NCI-H82 (cell line): Measurements from ENCODE around the gene CCL14.
"Not testable (repeated sequence)": the region's sequence is repeated elsewhere in the genome, so short reads cannot be mapped to it uniquely, and the experiment has no call there.

Experiments
- DNase-seq: peaks from one replicate; lab custom pipeline; 2025; lab: John Stamatoyannopoulos, UW

Gene CCL14

DNA sequence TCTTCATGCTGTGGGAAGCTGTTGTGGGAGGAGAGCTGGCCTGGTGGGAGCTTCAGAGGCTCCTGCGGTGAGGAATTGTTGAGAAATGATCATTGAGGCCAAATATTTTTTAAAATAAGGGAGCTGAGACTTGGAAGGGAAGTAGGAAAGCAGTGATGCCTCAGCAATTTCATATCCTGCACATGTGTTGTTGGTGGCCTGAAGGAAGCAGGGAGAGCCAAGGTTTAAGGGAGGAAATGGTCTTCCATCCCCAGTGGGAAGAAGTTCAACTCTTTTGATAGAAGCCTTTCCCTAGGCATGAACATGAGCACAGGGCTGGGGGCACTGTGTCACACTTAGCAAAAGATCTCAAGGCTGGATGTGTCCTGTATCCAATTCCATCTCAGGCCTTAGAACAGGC lies at the start of gene CCL14:
Gene CCL14, minus strand, starts transcription at position 87 of the 400 bp plus-strand sequence. Its CDS starts 80 bp downstream, at position 7.
- DNase-seq = no peak

DNA sequence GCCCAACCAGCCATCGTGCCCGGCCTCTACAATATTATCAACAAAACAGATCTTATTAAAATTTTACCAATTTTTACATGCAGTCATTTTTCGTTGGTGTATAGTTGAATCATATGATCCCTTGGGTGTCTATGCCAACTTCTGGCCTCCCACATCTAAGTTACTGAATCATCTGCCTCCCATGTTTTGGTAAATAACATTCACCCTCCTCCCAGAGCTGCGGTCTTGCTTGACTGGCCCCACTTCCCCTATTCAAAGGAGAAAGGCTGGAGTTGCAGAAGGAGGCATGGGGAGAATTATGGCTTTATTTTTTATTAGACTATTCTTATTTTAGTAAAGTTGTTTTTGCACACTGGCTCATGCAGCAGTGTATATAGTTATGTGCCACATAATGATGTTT lies 49.7 kb upstream of the CCL14 start:
- DNase-seq = no peak

DNA sequence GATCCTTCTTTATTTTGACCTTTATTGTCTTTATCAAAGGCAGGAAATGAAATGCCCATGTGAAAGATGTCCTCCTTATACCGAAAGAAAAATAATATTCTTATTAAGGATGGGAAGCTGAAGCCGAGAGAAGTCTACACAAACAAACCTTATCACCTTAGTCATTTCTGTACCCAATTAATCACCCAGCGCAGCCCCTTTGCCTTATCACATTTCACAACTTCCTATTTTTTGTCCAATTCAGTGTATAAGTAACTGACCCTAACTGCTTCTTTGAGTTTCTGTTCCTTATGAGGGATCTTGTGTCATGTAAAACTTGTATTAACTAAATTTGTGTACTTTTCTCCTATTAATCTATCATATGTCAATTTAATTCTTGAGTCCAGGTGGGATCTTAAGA lies 47.6 kb upstream of the CCL14 start:
- no peak for DNase-seq

DNA sequence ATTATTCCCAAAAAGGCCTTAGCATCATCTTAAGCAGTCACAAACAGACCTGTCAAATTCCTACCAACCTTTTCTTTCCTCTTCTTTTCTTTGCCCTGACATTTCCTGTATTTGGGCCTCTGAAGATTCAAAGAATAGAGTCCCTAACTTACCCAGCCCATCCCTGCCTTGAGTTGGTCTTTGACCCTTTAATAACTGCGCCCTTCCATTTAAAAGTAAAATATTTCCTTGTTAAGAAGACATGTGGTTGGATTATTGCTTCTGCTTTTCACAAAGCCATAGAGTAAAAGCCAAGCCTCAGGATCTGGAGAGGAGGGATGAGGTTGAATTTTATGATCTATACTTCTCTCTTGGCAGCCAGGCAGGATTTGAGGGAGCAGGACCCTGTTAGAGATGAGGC lies 44.4 kb upstream of the CCL14 start:
- DNase-seq = no peak

DNA sequence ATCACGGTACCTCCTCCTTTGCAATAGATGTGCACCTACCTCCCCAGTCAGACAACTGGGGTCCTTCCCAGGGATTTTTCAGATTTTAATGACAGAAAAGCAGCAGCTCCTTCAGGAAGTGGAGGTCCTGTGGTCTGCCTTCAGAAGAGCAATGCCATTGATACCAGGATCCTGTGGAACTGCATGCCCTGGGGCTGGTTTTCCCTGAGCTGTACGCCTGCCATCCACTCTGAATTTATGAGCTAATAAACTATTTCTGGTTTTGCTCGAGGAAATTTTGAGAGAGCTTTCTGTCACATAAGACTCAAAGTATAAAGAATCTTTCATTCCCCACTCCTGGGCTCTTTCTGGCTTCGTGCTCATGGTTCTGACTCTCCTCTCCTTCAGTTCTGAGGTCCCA lies 41.2 kb upstream of the CCL14 start:
- no peak for DNase-seq

DNA sequence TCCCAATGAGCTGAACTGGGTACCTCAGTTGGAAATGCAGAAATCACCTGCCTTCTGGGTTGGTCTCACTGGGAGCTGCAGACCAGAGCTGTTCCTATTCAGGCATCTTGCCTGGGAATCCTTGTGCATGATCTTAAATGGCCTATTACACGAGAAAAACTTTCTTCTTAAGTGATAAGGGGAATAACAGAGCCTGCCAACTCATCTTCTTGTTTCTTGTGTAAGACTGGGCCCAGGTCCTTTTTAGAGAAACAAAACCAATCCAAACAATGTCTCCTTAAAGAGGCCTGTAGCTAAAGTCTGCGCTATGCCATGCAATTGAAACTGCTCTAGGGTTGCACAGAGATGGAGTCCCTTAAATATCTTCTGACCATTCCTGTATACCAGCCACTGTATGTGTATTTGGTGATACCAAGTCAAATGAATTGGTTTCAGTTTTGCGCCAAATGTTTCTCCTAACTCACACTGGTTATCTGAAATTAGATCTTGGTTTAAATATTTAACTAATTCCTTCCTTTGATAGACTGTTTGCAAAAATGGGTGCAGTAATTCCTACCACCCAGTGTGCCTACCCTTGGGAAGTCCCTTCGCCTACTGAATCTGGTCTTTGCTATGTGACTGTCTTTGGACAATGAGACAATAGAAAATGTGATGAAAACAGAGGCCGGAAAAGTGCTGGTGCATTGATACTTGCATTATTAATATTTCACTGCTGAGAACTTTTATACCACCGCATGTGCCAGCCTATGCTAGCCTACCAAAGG lies 37.8 kb upstream of the CCL14 start:
- no peak for DNase-seq

DNA sequence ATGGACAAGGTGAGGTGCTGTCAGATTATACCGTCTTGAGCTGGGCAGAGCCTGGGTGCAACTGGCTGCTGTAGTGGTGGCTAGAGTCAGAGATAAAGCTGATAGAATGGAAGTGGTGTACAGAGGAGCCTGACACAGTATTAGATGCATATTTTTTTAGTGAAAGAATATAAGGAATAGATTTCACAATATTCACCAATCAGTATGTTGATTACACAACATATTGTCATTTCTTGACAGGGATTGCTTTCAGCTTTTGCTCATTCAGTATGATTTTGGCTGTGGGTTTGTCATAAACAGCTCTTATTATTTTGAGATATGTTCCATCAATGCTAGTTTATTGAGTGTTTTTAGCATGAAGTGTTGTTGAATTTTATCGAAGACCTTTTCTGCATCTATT lies 32.9 kb upstream of the CCL14 start:
- DNase-seq = no peak

DNA sequence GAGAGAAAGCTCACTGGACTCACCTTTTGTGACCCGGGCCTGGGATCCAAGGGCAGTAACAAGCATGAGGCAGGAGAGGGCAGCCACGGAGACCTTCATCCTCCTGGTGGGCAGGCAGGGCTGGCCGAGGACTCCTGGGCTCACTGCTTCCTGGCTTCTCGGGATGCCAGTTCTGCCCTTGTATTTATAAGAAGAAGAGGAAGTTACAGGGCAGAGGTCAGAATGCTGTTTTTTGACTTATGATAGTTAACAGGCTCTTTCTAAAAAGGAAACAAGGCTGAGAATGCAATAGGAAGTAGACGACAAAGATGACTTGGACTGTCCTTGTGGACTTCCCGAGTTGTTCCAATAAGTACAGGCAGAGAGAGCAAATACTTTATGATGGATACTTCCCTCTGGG lies 31.3 kb upstream of the CCL14 start, which contains the start of gene CCL23:
Gene CCL23, minus strand, starts transcription at position 174 of the 400 bp plus-strand sequence. Its CDS starts 75 bp downstream, at position 99.
- no peak for DNase-seq

DNA sequence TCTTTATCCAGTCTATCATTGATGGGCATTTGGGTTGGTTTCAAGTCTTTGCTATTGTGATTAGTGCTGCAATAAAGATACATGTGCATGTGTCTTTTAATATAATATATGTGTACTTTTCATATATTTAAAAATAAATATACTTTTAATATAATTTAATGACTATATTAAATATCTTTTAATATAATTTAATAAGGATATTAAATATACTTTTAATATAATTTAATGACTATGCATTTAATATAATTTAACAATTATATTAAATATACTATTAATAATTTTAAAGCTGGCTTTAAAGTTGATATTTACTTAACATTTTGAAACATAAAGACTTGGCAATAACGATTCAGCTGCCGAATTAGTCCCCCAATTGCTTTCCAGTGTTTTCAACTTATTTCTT lies 30.0 kb upstream of the CCL14 start:
- DNase-seq = no peak

DNA sequence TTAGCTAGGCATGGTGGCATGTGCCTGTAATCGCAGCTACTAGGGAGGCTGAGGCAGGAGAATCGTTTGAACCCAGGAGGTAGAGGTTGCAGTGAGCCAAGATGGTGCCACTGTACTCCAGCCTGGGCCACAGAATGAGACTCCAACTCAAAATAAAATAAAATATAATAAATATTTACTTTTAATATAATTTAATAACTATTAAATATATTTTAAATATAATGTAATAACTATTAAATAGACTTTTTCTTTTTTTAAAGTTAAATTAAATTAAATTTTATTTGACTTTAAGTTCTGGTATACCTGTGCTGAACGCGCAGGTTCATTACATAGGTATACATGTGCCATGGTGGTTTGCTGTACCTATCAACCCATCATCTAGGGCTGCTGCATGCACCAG lies 29.4 kb upstream of the CCL14 start:
- not testable (repeated sequence) for DNase-seq

DNA sequence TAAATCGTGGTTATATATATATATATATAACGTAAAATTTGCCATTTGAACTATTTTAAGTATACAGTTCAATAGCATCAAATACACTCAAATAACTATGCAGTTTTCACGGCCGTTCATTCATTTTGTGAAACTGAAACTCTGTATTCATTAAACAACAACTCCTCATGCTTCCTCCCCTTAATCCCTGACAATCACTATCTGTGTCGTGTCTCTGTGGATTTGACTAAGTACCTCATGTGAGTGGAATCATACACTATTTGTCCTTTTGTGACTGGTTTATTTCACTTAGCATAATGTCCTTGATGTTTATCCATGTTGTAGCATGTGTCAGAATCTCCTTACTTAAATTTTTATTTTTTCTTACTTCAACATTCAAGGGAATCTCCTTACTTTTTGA lies 28.4 kb upstream of the CCL14 start:
- DNase-seq = no peak

DNA sequence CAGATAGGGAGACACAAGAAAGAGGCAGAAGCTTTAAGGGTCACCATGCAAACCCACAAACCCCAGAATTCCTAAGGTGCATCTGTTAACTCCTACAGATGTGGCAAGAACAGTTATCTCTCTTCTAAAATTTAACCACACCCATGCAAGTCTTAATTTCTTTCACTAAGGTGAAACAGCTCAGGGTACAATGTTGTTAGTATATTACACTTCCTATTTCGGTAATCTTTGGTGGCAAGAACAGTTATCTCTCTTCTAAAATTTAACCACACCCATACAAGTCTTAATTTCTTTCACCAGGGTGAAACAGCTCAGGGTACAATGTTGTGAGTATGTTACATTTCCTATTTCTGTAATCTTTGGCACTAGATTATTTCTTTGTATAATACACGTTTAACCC lies 24.7 kb upstream of the CCL14 start:
- DNase-seq = no peak

DNA sequence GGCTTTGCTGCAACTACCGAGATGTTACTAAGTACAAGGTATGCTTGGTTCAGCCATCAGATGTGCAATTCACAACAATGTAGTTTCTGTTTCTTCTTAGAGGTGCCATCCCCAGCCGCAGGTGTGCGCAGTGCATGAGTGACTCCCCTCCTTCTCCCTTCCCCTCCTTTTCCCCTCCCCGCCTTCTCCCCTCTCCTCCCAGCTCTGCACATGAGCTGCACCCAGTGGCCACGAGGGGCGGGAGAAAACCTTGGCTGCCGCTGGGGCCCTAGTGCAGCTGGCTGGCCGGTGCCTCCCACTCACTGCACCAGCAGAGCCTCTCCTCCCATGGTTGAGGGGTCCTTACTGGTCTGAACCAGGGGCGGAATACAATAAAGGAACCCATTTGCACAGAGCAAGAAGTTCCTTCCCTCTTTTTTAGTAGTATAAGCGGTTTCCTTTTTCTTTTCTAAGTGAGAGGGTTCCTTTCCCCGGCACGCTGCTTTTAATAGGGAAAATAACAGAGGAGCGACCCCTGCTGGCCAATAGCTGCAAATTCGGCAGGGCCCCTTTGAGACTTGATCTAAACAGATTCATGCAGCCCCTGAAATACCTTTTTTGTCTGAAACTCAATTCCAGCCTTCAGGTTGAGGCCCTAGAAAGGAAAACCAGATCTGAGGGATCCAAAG lies 22.6 kb upstream of the CCL14 start:
- DNase-seq = peak; percentile 48

DNA sequence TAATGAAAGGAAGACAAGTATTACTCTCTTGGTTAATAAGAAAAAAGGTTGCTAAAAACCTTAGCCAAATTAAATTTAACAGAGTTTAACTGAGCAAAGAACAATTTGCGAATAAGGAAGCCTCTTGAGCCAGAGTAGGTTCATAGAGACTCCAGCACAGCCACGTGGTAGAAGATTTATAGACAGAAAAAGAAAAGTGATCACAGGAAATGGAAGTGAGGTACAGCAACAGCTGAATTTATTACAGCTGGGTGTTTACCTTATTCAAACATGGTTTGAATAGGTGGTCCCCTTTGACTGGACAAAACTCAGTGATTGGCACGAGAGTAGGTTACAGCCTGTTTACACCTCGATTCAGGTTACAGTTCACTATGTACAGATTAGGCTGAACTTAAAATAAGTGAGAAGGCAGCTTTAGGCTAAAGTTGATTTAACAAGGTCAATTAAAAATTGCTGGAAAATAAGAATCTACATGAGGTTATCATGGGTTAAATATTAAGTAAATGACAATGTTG lies 18.1 kb upstream of the CCL14 start:
- no peak for DNase-seq

DNA sequence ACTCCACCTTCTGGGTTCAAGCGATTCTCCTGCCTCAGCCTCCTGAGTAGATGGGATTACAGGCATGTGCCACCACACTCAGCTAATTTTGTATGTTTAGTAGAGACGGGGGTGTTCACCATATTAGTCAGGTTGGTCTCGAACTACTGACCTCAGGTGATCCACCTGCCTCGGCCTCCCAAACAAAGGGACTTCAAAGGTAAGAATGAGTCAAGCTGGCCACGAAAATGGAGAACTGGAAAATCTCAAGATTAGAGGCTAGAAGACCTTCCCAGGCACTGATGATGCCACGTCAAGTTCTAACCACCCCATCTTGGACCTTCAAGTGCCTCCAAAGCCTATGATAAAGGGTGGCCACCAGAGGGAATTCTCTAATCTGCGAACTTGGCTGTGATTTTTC lies 16.1 kb upstream of the CCL14 start:
- DNase-seq = no peak

DNA sequence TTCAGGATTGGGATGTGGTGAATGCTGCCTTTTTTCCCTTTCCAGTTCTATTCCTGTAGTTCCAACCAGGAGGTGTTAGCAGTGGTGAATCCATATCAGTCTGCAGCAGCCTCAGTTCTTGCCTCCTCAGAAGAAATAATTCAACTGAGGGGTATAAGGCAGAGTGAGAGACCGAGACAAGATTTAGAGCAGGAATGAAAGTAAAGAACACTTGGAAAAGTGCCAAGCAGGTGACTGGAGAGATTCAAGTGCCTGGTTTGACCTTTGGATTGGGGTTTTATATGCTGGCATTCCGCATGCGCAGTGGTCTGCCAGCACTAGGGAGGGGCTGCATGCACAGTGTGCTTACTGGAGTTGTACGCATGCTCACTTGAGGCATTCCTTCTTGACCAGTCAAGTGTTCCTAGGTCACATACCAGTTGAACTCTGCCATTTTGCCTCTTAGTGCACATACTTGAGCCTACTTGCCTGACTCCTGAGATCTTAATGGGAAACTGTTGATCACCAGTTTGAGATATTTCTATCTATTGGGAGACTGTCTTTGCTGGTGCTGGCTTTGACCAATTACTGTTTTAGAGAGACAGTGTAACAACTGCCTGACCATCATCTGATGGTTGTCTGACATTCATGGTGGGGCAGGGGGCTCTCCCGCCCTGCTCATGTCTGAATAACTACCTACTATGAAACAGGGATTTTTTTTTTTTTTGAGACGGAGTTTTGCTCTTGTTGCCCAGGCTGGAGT lies 15.5 kb upstream of the CCL14 start:
- DNase-seq = peak; percentile 95

DNA sequence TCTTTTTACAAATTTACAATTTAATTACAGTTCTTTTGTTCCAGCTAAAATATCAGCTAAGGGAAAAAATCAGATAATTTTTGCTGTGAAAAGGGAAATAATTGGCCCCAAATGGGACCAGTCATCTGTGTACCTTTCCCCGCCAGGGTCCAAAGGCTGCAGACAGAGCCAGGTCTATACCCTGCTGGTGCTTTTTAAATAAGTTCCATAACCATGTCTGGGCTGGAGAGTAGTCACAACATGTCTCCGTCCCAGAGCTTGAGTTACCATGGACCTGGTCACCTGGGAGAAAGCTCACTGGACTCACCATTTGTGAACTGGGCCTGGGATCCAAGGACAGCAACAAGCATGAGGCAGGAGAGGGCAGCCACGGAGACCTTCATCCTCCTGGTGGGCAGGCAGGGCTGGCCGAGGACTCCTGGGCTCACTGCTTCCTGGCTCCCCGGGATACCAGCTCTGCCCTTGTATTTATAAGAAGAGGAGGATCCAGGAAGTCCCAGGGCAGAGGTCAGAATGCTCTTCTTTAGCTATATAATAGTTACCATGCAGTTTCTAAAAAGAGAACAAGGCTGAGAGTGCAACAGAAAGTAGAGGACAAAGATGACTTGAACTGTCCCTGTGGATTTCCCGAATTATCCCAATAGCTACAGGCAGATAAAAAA lies 14.7 kb upstream of the CCL14 start, which contains the start of gene CCL15:
Gene CCL15, minus strand, starts transcription at position 444 of the 662 bp plus-strand sequence. Its CDS starts 61 bp downstream, at position 383.
- DNase-seq = no peak

DNA sequence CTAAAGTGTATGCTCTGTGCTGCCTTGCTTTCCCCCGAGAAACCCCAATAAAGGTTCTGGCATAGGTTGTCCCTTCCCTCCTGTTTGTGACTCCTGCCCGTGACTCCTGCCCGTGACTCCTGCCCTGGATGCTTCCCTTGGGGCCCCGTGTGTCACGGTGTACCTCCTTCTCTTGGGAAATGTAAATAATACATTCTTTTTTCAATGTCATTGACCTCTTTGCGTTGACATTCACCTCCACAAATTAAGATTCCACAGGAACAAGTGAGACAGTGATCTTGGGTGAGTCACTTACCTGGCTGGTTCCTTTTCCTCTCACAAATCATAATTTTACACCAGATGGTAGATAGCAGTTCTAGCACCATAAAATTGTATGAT lies 14.2 kb upstream of the CCL14 start:
- DNase-seq = no peak

DNA sequence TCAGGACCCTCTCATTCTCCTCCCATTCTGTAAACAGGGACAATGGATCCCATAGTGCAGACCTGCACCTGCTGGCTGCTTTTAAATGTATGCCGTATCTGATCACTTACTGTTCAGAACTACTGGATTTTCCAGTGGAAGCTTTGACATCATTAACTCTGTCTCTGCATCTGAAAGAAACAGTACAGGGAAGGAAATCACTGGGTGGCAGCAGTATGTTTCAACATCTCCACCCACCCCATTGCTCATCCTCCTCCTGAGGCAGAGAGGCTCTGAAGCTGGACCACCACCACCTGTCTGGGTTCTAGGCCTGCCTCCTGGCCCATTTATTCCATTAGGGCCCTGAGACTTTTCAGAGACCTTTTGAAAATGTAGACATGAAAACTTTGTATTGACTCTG lies 12.2 kb upstream of the CCL14 start:
- DNase-seq = no peak

DNA sequence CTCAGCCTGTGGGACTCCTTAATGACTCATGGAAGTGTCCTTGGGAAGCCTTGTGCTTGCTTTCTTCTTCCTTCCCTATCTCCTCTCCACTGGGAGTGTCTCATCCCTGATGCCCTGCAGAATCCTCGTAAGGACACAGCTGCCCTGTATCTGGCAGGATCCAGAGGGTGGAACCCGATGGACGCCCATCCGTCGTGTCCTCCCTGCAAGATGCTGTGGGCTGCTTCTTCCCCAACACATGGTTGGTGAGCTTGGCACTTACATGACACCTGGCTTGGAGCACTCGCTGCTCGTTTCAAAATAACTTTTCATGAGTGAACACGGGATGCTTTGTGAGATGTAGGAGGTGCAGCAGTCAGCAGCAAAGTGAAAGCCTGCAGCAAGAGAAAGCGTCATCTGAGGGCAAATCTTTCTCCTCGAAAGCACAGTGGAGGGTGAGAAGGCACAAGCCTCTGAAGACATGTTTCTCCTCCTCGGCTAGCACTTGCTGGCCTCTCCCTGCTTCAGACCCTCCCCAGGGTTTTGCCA lies 11.6 kb upstream of the CCL14 start:
- DNase-seq = no peak

DNA sequence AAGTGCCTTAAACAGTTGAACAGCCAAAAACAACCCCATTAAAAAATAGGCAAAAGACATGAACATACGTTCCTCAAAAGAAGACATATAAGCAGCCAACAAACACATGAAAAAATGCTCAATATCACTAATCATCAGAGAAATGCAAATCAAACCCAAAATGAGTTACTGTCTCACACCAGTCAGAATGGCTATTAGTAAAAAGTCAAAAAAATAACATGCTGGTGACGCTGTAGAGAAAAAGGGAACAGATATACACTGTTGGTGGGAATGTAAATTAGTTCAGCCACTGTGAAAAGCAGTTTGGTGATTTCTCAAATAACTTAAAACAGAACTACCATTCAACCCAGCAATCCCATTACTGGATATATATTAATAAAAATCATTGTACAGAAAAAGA lies 8.8 kb upstream of the CCL14 start:
- not testable (repeated sequence) for DNase-seq

DNA sequence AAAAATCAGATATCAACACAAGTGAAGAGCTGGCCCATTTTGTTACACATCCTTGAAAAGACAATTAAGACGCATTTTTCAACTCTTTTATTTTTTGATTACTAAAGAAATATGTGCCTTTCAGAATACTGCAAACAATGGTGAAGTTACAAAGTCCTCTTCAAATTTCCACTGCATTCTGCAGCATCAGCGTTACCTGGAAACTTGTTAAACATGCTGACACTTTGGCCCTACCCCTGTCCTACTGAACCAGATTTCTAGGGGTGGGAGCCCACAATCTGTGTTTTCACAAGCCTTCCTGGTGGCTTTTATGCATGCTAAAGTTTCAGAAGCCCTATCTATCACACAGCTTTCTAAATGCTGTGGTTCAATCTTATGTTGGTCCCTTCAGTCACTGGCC lies 4.5 kb upstream of the CCL14 start:
- no peak for DNase-seq
